IgD-negative memory B cell (primary cell): ENCODE measurements around the gene FERMT3. TPM values are rescaled to one million over a fixed set of nuclear protein-coding genes. Genes with fewer than 3 reads are reported as not detected.

Source experiments
- H3K27ac Mint-ChIP-seq, 3 donors: one replicate each; pipeline ENCODE4 v1.8.0; 2020 to 2022; ENCODE audit warnings: mild to moderate bottlenecking in 3 of 3, mixed read lengths in 3 of 3, moderate library complexity in 1 of 3
- H3K27me3 Mint-ChIP-seq: one replicate; pipeline ENCODE4 v1.8.0; 2021; ENCODE audit warnings: mixed read lengths
- H3K36me3 Mint-ChIP-seq: one replicate; pipeline ENCODE4 v1.8.0; 2020; ENCODE audit warnings: mild to moderate bottlenecking, mixed read lengths
- H3K4me1 Mint-ChIP-seq, 3 donors: one replicate each; pipeline ENCODE4 v1.8.0; 2020 to 2022; ENCODE audit warnings: mixed read lengths in 3 of 3, mild to moderate bottlenecking in 1 of 3
- H3K4me3 Mint-ChIP-seq, 4 donors: one replicate each; pipeline ENCODE4 v1.8.0; 2020 to 2022; ENCODE audit warnings: mild to moderate bottlenecking in 4 of 4, mixed read lengths in 4 of 4, moderate library complexity in 3 of 4
- H3K9me3 Mint-ChIP-seq, 3 donors: one replicate each; pipeline ENCODE4 v1.8.0; 2020 to 2021; ENCODE audit warnings: mixed read lengths in 3 of 3, mild to moderate bottlenecking in 1 of 3
- polyA plus RNA-seq: library from polyadenylated mRNA; unstranded; fragments of 300-500 nt; fragmentation: Illumina TruSeq; gene quantifications from one replicate; pipeline ENCODE4 v1.2.3, GENCODE V29; 2021

FERMT3 gene
- polyA plus RNA-seq, 1 donor from 2014 or later, result 149 TPM

DNA sequence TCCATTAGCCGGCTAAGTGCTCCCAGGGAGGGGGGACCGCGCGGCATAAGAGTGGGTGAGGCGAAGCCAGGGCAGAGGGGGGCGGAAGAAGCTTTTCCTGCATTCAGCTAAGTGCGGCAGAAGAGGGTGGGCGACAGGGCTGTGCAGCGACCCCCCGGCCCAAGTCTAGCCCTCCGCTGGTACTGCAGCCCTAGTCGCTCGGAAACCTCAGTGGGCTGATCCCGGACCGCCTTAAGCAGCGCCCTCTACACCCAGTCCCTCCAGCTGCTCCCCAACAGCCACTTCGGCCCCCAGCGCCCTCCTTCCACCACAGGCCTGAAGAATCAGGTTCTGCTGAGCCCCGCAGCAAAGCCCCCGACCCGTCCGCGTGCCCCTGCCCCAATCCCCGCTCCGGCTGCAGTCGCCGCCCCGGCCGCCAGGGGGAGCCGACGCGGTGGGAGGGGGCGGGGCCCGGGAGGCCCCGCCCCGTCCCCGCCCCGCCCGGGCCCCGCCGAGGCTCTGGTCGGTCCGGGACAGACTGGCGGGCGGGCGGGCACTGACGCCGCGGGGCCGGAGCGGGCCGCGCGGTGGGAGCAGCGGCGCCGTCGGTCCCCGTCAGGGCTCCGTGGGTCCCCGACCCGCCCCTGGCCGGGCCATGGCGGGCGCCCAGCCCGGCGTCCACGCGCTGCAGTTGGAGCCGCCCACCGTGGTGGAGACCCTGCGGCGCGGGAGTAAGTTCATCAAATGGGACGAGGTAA is 44.7 kb downstream of the FERMT3 start, which contains the start of gene PLCB3:
TSS of gene PLCB3 (plus strand) at position 515 of the 737 bp plus-strand sequence. CDS start at position 635, 120 bp downstream.
- H3K36me3 Mint-ChIP-seq, result no peaks in the 10 kb centered on the region
- peak within 1 kb of the TSS; percentile 50 to 86 (median 59) for H3K27ac Mint-ChIP-seq
- H3K4me1 Mint-ChIP-seq, result peaks cover 0 to 8% (median 8%) of the 10 kb centered on the region in 3 donors
- peak within 1 kb of the TSS; percentile 81 to 94 (median 88) for H3K4me3 Mint-ChIP-seq
- no peaks in the 10 kb centered on the region for H3K9me3 Mint-ChIP-seq
- no peaks in the 10 kb centered on the region for H3K27me3 Mint-ChIP-seq

DNA sequence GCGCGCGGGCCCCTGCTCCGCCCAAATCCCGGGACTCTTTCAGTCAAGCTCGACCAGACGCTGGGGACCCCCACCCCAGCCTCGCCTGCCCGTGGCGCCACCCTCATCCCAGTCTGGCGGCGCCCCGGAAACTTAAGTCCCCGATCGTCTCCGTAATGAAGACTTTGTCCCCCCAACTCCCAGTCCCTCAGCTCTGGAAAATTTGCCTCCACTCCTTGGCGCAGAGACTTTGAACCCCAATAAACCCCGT is 45.2 kb downstream of the FERMT3 start:
- H3K27ac Mint-ChIP-seq, result peak overlapping the region in 1 of 3 donors; percentile 34

DNA sequence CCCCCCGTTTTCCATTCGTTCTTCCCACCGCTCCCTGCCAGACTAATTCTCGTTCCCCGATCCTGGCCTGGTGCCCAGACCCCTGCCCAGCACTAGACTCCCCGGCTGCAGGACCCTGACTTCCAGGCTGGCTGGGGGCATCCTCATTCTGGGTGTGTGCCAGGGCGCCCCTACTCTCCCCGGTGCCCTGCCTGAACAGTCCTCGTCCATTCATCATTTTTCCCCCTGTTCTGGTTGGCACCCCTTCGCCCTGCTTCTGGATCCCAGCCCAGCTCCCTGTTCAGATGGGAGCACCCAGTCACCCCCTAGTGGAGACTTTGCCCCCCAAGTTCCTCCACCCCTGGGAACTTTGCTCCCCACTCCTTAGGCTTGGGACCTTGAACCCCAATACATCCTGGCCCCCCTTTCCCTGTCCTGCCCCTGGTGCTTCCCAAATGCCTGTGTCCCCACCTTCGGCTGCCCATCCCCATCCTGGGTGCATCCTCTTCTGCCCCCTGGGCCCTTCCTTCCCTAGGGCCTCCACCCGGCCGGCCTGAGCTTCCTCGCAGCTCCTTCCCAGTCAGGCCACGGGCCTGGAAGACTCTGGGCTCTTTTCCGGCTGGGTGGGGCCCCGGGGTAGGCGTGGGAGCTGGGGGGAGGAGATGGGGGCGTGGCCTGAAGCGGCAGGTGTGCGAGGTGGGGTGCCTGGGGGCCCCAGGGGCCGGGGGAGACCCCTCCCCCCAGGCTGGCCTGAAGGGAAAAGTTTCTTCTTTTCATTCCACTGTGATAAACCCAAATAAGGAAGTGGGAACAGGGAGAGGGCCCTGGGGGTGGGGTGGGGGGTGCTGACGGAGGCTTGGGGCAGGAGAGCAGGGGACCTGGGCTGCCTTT is 45.7 kb downstream of the FERMT3 start:
- no peaks in the 10 kb centered on the region for H3K36me3 Mint-ChIP-seq
- no peaks in the 10 kb centered on the region for H3K27me3 Mint-ChIP-seq
- H3K4me3 Mint-ChIP-seq, result peak overlapping the region; percentile 70 to 94 (median 86)
- no peaks in the 10 kb centered on the region for H3K9me3 Mint-ChIP-seq
- H3K27ac Mint-ChIP-seq, result peak overlapping the region in 1 of 3 donors; percentile 34
- H3K4me1 Mint-ChIP-seq, result peaks cover 0 to 8% (median 8%) of the 10 kb centered on the region in 3 donors

More for the DNA sequence above, 45.2 kb downstream of the FERMT3 start:
- Mint-ChIP-seq H3K27me3 (no peaks in the 10 kb centered on the region), H3K9me3 (no peaks in the 10 kb centered on the region), H3K4me1 (peaks cover 0 to 8% (median 8%) of the 10 kb centered on the region in 3 donors), H3K4me3 (peak overlapping the region; percentile 70 to 94 (median 86)), H3K36me3 (no peaks in the 10 kb centered on the region)

DNA sequence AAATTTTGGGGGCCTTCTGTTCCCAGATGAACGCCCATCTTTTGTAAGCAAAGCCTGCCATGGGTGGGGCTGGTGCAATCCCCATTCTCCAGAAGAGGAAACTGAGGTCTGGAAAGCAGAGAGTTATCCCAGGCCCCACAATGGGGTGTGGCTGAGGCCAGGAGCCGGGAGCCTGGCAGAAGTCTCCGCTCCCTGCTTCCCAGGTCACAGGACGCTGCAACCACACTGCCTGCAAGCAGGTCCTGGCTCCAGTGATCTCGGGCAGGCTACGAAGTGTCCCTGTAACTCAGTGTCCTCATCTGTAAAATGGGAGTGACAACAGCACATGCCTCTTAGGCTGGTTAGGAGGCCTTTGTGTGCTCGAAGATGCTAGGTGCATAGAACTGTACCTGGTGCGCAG is 46.5 kb downstream of the FERMT3 start:
- no peaks in the 10 kb centered on the region for H3K36me3 Mint-ChIP-seq
- peak overlapping the region in 3 of 4 donors; percentile 21 to 59 (median 28) for H3K4me3 Mint-ChIP-seq
- no peaks in the 10 kb centered on the region for H3K27me3 Mint-ChIP-seq
- no peak overlapping the region for H3K27ac Mint-ChIP-seq
- H3K9me3 Mint-ChIP-seq, result no peaks in the 10 kb centered on the region
- peaks cover 0 to 8% (median 5%) of the 10 kb centered on the region in 3 donors for H3K4me1 Mint-ChIP-seq

DNA sequence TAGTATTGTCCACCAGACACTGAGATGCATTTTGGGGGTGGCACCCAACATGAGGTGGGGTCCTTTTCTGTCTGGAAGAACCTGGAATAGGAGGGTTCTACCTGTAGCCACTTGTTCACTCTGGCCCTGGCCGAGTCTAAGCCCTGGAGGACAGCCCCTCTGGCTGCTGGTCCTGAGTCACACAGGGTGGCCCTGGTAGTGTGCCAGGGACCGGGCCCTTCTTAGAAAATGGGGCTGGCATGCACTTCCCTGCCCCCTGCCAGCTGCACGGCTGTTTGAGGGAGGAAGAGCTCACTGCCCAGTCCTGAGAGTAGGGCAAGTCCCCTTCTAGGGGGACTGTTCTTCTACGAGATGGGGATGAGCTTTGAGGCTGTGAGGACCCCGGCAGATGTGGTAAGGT is 47.0 kb downstream of the FERMT3 start:
- Mint-ChIP-seq H3K27me3 (no peaks in the 10 kb centered on the region), H3K36me3 (no peaks in the 10 kb centered on the region), H3K9me3 (no peaks in the 10 kb centered on the region), H3K27ac (no peak overlapping the region), H3K4me1 (peaks cover 0 to 8% (median 5%) of the 10 kb centered on the region in 3 donors), H3K4me3 (peak overlapping the region in 1 of 4 donors; percentile 59)

GRCh38 chr11:64254326-64254725 is 47.8 kb downstream of the FERMT3 start:
- no peak overlapping the region for H3K27ac Mint-ChIP-seq

GRCh38 chr11:64255135-64256128 is 48.9 kb downstream of the FERMT3 start:
- H3K27me3 Mint-ChIP-seq, result no peaks in the 10 kb centered on the region
- H3K36me3 Mint-ChIP-seq, result no peaks in the 10 kb centered on the region
- no peak overlapping the region for H3K4me3 Mint-ChIP-seq
- H3K27ac Mint-ChIP-seq, result no peak overlapping the region
- H3K4me1 Mint-ChIP-seq, result peaks cover 0 to 12% (median 8%) of the 10 kb centered on the region in 3 donors
- H3K9me3 Mint-ChIP-seq, result no peaks in the 10 kb centered on the region

More at GRCh38 chr11:64254326-64254725, 47.8 kb downstream of the FERMT3 start:
- no peaks in the 10 kb centered on the region for H3K9me3 Mint-ChIP-seq
- peaks cover 0 to 8% (median 5%) of the 10 kb centered on the region in 3 donors for H3K4me1 Mint-ChIP-seq
- H3K36me3 Mint-ChIP-seq, result no peaks in the 10 kb centered on the region
- H3K4me3 Mint-ChIP-seq, result peak overlapping the region in 1 of 4 donors; percentile 59
- no peaks in the 10 kb centered on the region for H3K27me3 Mint-ChIP-seq

DNA sequence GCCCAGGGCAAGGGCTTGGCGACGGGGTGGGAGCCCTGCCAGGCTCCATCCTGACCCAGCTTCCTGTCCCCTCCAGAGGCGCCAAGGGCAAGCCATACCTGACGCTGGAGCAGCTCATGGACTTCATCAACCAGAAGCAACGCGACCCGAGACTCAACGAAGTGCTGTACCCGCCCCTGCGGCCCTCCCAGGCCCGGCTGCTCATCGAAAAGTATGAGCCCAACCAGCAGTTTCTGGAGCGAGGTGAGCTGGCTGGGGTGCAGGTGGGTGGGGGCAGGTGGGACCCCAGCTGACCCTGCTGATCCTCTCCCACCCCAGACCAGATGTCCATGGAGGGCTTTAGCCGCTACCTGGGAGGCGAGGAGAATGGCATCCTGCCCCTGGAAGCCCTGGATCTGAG is 49.8 kb downstream of the FERMT3 start:
- Mint-ChIP-seq H3K4me1 (peaks cover 0 to 11% (median 8%) of the 10 kb centered on the region in 3 donors), H3K27ac (no peak overlapping the region), H3K4me3 (no peak overlapping the region), H3K9me3 (no peaks in the 10 kb centered on the region), H3K36me3 (no peaks in the 10 kb centered on the region), H3K27me3 (no peaks in the 10 kb centered on the region)

DNA sequence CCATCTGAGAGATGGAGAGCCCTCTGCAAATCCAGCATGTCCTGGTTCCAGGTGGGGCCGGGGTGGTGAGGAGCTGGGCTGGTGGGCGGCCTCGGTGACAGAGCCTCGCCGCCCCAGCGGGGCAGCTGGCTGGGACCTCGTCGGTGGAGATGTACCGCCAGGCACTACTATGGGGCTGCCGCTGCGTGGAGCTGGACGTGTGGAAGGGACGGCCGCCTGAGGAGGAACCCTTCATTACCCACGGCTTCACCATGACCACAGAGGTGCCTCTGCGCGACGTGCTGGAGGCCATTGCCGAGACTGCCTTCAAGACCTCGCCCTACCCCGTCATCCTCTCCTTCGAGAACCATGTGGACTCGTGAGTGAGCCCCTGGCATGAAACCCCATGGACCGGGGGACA is 51.8 kb downstream of the FERMT3 start:
- H3K9me3 Mint-ChIP-seq, result no peaks in the 10 kb centered on the region
- no peak overlapping the region for H3K4me3 Mint-ChIP-seq
- peaks cover 0 to 7% (median 3%) of the 10 kb centered on the region in 3 donors for H3K4me1 Mint-ChIP-seq
- peaks cover 2% of the 10 kb centered on the region for H3K36me3 Mint-ChIP-seq
- H3K27me3 Mint-ChIP-seq, result no peaks in the 10 kb centered on the region
- no peak overlapping the region for H3K27ac Mint-ChIP-seq

GRCh38 chr11:64258946-64259532 is 52.5 kb downstream of the FERMT3 start:
- H3K9me3 Mint-ChIP-seq, result no peaks in the 10 kb centered on the region
- peak overlapping the region in 1 of 3 donors; percentile 54 for H3K27ac Mint-ChIP-seq
- H3K27me3 Mint-ChIP-seq, result no peaks in the 10 kb centered on the region

DNA sequence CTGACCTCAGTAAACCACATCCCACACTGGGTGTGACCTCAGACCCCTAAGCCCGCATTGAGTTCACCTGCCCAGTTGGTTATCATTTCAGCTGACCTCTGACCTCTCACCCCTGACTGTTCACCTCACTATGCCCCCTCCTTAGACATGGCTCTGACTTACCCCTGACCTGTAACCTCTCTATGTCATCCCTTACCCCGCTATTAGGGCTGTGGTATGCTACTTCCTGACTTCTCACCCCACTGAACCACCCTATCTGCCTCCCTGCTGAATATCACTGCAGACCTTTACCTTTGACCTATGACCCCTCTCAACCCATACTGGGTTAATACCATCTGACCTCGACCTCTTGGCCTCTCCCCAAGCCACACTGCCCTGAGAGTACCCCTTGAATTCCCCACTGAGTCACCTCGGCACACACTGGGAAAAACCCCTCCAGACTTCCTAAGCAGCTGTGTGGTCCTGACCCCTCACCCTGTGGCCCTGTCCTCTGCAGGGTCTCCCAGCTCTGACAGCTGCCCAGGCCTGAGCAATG is 53.1 kb downstream of the FERMT3 start:
- H3K9me3 Mint-ChIP-seq, result no peaks in the 10 kb centered on the region
- peak overlapping the region in 2 of 4 donors; percentile 6 to 68 for H3K4me3 Mint-ChIP-seq
- H3K4me1 Mint-ChIP-seq, result peaks cover 0 to 7% (median 3%) of the 10 kb centered on the region in 3 donors
- peaks cover 2% of the 10 kb centered on the region for H3K36me3 Mint-ChIP-seq
- no peaks in the 10 kb centered on the region for H3K27me3 Mint-ChIP-seq
- H3K27ac Mint-ChIP-seq, result peak overlapping the region in 2 of 3 donors; percentile 54 to 66

More at GRCh38 chr11:64258946-64259532, 52.5 kb downstream of the FERMT3 start:
- peaks cover 0 to 7% (median 3%) of the 10 kb centered on the region in 3 donors for H3K4me1 Mint-ChIP-seq
- H3K36me3 Mint-ChIP-seq, result peaks cover 2% of the 10 kb centered on the region
- H3K4me3 Mint-ChIP-seq, result peak overlapping the region in 1 of 4 donors; percentile 68

DNA sequence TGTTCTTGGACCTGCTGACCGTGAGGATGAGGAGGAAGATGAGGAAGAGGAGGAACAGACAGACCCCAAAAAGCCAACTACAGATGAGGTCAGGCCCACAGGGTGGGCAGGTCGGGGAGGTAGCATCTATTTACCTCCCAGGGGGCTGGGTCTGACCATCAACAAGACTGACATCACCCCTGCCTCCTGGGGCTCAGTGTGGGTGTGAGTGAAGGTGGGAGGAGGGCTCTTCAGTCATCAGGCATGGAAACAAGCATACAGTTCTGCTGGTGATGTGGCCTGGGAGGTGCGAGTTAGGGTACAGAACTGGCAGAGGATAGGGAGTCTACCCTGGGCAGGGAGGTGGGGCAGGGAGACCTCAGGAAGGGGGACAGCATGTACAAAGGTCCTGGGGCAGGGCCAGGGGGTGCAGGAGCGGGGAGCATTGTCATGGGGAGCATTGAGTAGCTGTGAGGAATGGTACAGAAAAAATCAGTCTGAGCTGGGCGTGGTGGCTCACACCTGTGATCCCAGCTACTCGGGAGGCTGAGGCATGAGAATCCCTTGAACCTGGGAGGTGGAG is 53.7 kb downstream of the FERMT3 start:
- no peaks in the 10 kb centered on the region for H3K27me3 Mint-ChIP-seq
- no peaks in the 10 kb centered on the region for H3K9me3 Mint-ChIP-seq
- no peak overlapping the region for H3K27ac Mint-ChIP-seq
- peaks cover 0 to 7% (median 3%) of the 10 kb centered on the region in 3 donors for H3K4me1 Mint-ChIP-seq
- H3K4me3 Mint-ChIP-seq, result no peak overlapping the region
- peaks cover 2% of the 10 kb centered on the region for H3K36me3 Mint-ChIP-seq

DNA sequence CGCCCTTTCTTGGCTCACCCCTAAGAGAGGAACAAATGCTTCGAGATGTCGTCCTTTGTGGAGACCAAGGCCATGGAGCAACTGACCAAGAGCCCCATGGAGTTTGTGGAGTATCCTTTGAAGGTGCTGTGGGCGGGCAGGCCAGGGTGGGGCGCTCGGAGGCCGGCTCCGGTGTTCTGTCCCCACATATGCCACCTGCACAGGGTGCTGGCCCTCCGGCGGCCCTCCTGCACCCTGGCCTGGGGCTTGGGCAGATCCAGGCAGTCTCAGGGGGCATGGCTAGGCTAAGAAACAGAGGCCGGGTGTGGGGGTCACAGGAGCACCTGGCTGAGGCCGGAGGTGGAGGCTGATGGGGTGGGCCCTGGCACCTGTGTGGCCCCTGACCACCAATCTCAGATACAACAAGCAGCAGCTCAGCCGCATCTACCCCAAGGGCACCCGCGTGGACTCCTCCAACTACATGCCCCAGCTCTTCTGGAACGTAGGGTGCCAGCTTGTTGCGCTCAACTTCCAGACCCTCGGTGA is 55.1 kb downstream of the FERMT3 start:
- no peaks in the 10 kb centered on the region for H3K9me3 Mint-ChIP-seq
- H3K27me3 Mint-ChIP-seq, result no peaks in the 10 kb centered on the region
- peaks cover 0 to 7% (median 3%) of the 10 kb centered on the region in 3 donors for H3K4me1 Mint-ChIP-seq
- peaks cover 2% of the 10 kb centered on the region for H3K36me3 Mint-ChIP-seq
- no peak overlapping the region for H3K4me3 Mint-ChIP-seq
- H3K27ac Mint-ChIP-seq, result no peak overlapping the region
